Neural progenitor cell (in vitro differentiated cells): ENCODE data around the gene GCK. TPM values are rescaled to one million over a fixed set of nuclear protein-coding genes. Genes with fewer than 3 reads are reported as not detected.
A peak's percentile ranks its signal among the peaks of the same experiment; 100 is the strongest.

ENCODE experiments used
- DNase-seq: peaks from one replicate; pipeline ENCODE4 v3.0.0-alpha.2; 2016; ENCODE audit warnings: low spot score
- H2AFZ ChIP-seq: fragments of 200-600 bp; sonication (generic); replicated peaks from 2 replicates; pipeline ENCODE4 v1.6.1; 2016; ENCODE audit warnings: antibody characterized with exemption
- H3F3A ChIP-seq: fragments of 200-600 bp; sonication (generic); 2 replicates; pipeline ENCODE4 v1.6.1; 2016; ENCODE audit warnings: antibody characterized with exemption, low read depth
- H3K27ac ChIP-seq: fragments of 200-600 bp; sonication (generic); 2 replicates; pipeline ENCODE4 v1.5.1; 2016; ENCODE audit warnings: mild to moderate bottlenecking
- H3K27me3 ChIP-seq: fragments of 200-600 bp; sonication (generic); 2 replicates; pipeline ENCODE4 v1.6.1; 2016; ENCODE audit warnings: mild to moderate bottlenecking, moderate library complexity
- H3K36me3 ChIP-seq: fragments of 200-600 bp; sonication (generic); 2 replicates; pipeline ENCODE4 v1.5.1; 2016
- H3K4me1 ChIP-seq: fragments of 200-600 bp; sonication (generic); 2 replicates; pipeline ENCODE4 v1.6.1; 2016; ENCODE audit warnings: mixed run types
- H3K4me2 ChIP-seq: fragments of 200-600 bp; sonication (generic); 2 replicates; pipeline ENCODE4 v1.6.1; 2016
- H3K4me3 ChIP-seq: fragments of 200-600 bp; sonication (generic); 2 replicates; pipeline ENCODE4 v1.5.1; 2016
- H3K79me2 ChIP-seq: fragments of 200-600 bp; sonication (generic); 2 replicates; pipeline ENCODE4 v1.6.1; 2016; ENCODE audit warnings: low read depth
- H3K9ac ChIP-seq: fragments of 200-600 bp; sonication (generic); 2 replicates; pipeline ENCODE4 v1.6.1; 2016
- H3K9me3 ChIP-seq: fragments of 200-600 bp; sonication (generic); 2 replicates; pipeline ENCODE4 v1.5.1; 2016; ENCODE audit warnings: low read depth
- H4K20me1 ChIP-seq: fragments of 200-600 bp; sonication (generic); 2 replicates; pipeline ENCODE4 v1.6.1; 2016; ENCODE audit warnings: low read depth
- H3K27ac Mint-ChIP-seq: 3 replicates; pipeline ENCODE4 v1.8.0; 2021; ENCODE audit warnings: mixed read lengths
- H3K27me3 Mint-ChIP-seq: 2 replicates; pipeline ENCODE4 v1.8.0; 2022; ENCODE audit warnings: low read depth, mild to moderate bottlenecking, inconsistent platforms, moderate library complexity, mixed read lengths; ENCODE audit not compliant: insufficient read depth
- H3K36me3 Mint-ChIP-seq: 3 replicates; pipeline ENCODE4 v1.8.0; 2021; ENCODE audit warnings: mixed read lengths
- H3K4me1 Mint-ChIP-seq: 3 replicates; pipeline ENCODE4 v1.8.0; 2021; ENCODE audit warnings: mixed read lengths
- H3K4me3 Mint-ChIP-seq: 3 replicates; pipeline ENCODE4 v1.8.0; 2021; ENCODE audit warnings: mild to moderate bottlenecking, moderate library complexity, mixed read lengths
- H3K9me3 Mint-ChIP-seq: 3 replicates; pipeline ENCODE4 v1.8.0; 2020; ENCODE audit warnings: mixed read lengths
- EZH2 ChIP-seq: fragments of 200-600 bp; sonication (generic); IDR thresholded peaks from 2 replicates; pipeline ENCODE4 v1.6.1; 2017; ENCODE audit warnings: antibody characterized with exemption, mild to moderate bottlenecking, moderate library complexity
- EZH2phosphoT487 ChIP-seq: fragments of 200-600 bp; sonication (generic); IDR thresholded peaks from 2 replicates; pipeline ENCODE4 v1.6.1; 2017; ENCODE audit warnings: antibody characterized with exemption
- total RNA-seq: library from RNA; depleted of rRNA; stranded (reverse); fragments of >200 nt; gene quantifications from 2 replicates; pipeline ENCODE4 v1.2.3, GENCODE V29; 2015; ENCODE audit warnings: low replicate concordance
- TF ChIP-seq, protein P1 (sequence below): fragments of 200-600 bp; sonication (generic); IDR thresholded peaks from 2 replicates; pipeline ENCODE4 v1.5.1; 2017; ENCODE audit warnings: antibody characterized with exemption, mild to moderate bottlenecking

The GCK gene
- total RNA-seq, 1 donor from 2014 or later = not detected

DNA sequence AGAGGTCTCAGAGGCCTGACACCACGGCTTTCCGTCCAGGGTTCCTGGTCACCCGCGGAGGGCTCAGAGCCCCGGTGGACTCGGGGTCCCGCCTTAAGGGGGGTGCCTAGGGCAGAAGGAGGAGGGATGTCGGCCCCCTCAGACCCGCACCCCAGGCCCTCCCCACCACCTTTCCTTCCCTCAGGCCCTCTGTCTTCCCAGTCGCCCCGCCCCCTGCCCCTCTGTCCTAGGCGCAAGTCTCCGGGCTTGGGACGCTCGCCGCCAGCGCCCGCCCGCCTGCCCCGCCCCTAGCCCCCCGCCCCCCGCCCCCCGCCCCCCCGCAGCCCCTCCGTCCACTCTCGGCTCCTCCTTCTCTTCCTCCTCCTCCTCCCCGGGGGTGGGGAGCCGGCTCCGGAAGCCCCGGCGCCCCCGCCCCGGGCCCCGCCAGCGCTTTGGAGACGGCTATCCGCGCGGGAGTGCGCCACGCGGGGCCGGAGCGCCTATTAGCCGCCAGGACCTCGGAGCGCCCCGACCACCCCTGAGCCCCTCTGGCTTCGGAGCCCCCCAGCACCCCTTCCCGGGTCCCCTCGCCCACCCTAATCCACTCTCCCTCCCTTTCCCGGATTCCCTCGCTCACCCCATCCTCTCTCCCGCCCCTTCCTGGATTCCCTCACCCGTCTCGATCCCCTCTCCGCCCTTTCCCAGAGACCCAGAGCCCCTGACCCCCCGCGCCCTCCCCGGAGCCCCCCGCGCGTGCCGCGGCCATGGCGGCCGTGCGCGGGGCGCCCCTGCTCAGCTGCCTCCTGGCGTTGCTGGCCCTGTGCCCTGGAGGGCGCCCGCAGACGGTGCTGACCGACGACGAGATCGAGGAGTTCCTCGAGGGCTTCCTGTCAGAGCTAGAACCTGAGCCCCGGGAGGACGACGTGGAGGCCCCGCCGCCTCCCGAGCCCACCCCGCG is 85.0 kb downstream of the GCK start, which contains the start of gene AEBP1:
TSS of gene AEBP1 (plus strand) at position 423 of the 937 bp plus-strand sequence. CDS start at position 744, 321 bp downstream.
- H3K36me3 ChIP-seq = no peaks in the 10 kb centered on the region
- H3K27ac ChIP-seq = no peak within 1 kb of the TSS
- H3K4me1 Mint-ChIP-seq = peaks cover 32% of the 10 kb centered on the region
- H3K79me2 ChIP-seq = no peaks in the 10 kb centered on the region
- H3K4me1 ChIP-seq = no peaks in the 10 kb centered on the region
- peaks cover 10% of the 10 kb centered on the region for H3K27me3 Mint-ChIP-seq
- peak; percentile 71 for DNase-seq
- H3K36me3 Mint-ChIP-seq = peaks cover 3% of the 10 kb centered on the region
- peaks cover 5% of the 10 kb centered on the region for H3F3A ChIP-seq
- H3K4me2 ChIP-seq = peak within 1 kb of the TSS; percentile 80
- TF ChIP-seq EZH2 = peak; percentile 42
- TF ChIP-seq, protein P1, sequence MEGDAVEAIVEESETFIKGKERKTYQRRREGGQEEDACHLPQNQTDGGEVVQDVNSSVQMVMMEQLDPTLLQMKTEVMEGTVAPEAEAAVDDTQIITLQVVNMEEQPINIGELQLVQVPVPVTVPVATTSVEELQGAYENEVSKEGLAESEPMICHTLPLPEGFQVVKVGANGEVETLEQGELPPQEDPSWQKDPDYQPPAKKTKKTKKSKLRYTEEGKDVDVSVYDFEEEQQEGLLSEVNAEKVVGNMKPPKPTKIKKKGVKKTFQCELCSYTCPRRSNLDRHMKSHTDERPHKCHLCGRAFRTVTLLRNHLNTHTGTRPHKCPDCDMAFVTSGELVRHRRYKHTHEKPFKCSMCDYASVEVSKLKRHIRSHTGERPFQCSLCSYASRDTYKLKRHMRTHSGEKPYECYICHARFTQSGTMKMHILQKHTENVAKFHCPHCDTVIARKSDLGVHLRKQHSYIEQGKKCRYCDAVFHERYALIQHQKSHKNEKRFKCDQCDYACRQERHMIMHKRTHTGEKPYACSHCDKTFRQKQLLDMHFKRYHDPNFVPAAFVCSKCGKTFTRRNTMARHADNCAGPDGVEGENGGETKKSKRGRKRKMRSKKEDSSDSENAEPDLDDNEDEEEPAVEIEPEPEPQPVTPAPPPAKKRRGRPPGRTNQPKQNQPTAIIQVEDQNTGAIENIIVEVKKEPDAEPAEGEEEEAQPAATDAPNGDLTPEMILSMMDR = peak; percentile 25
- no peak for TF ChIP-seq EZH2phosphoT487
- H2AFZ ChIP-seq = peak within 1 kb of the TSS; percentile 11
- H3K4me3 Mint-ChIP-seq = peak within 1 kb of the TSS; percentile 86
- peak within 1 kb of the TSS; percentile 54 for H3K4me3 ChIP-seq
- H3K9ac ChIP-seq = peak within 1 kb of the TSS; percentile 17
- no peak within 1 kb of the TSS for H3K27ac Mint-ChIP-seq
- no peaks in the 10 kb centered on the region for H3K9me3 ChIP-seq
- H3K27me3 ChIP-seq = peaks cover 44% of the 10 kb centered on the region
- H4K20me1 ChIP-seq = peaks cover 4% of the 10 kb centered on the region
- no peaks in the 10 kb centered on the region for H3K9me3 Mint-ChIP-seq

DNA sequence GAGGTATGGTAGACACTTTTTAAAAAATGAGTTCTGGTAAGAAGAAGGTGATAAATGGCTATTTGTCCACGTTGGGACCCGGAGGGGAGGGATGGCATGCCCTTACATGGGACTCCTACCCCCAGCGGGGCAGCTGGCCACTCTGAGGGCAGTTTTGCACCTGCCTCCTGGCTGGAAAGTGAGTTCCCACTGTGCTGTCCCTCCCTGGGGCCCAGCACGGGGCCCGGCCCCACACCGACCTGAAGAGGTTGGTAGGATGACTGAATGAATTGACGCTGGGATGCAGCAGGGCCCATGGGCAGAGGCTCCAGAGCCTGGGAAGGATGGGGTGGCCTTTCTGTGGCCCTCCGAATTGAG is 85.7 kb downstream of the GCK start:
- Mint-ChIP-seq H3K27me3 (peaks cover 10% of the 10 kb centered on the region), H3K9me3 (no peaks in the 10 kb centered on the region), H3K4me1 (peaks cover 32% of the 10 kb centered on the region), H3K36me3 (peaks cover 3% of the 10 kb centered on the region), H3K4me3 (peak overlapping the region; percentile 77), H3K27ac (no peak overlapping the region)
- Histone ChIP-seq H4K20me1 (peaks cover 4% of the 10 kb centered on the region), H3K4me1 (no peaks in the 10 kb centered on the region), H3K79me2 (no peaks in the 10 kb centered on the region), H3K27ac (no peak overlapping the region), H3K27me3 (peaks cover 44% of the 10 kb centered on the region), H3K9me3 (no peaks in the 10 kb centered on the region), H3K4me3 (peak overlapping the region; percentile 54), H3F3A (peaks cover 5% of the 10 kb centered on the region), H3K4me2 (peak overlapping the region; percentile 80), H3K36me3 (no peaks in the 10 kb centered on the region), H3K9ac (no peak overlapping the region), H2AFZ (peak overlapping the region; percentile 11)
- DNase-seq = no peak
- no peak for TF ChIP-seq EZH2phosphoT487
- TF ChIP-seq, protein P1 = no peak
- no peak for TF ChIP-seq EZH2

DNA sequence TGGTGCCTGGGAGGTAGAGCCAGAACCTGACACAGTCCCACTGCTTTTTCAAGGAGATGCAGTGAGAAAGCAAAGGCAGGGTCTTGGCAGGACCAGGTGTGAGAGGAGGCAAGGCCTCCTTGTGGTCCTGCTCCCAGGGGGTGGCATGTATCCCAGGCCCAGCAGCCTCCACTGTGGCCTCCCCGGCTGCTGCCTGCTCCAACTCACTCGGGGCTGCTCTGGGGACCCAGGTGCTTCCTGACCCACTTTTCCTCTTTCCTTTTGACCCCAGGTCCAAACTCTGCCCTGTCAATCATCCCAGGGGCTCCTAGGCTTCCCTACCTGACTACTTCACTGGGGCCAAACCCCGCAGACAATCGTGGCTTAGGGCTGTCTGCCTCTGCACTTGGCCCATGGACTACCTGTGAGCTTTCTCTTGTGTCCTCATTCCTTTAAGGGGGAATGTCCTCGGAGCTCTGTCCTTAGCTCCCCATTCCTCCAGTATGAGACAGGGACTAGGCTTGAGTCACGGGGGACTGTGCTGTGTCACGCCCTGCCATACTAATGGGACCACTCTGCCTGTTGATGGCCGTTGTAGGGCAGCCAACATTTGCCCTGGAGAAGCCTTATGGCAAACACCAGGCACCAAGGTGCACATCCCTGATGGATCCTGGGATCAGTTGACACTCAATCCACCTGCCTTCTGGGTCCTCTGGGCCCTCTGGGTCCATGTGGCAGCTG is 86.2 kb downstream of the GCK start:
- DNase-seq = no peak
- peak overlapping the region; percentile 77 for H3K4me3 Mint-ChIP-seq
- H3K9me3 ChIP-seq = no peaks in the 10 kb centered on the region
- peaks cover 5% of the 10 kb centered on the region for H3F3A ChIP-seq
- H3K27ac Mint-ChIP-seq = no peak overlapping the region
- H3K36me3 Mint-ChIP-seq = peaks cover 3% of the 10 kb centered on the region
- H3K36me3 ChIP-seq = no peaks in the 10 kb centered on the region
- no peak overlapping the region for H3K27ac ChIP-seq
- no peak overlapping the region for H3K4me2 ChIP-seq
- H3K4me1 Mint-ChIP-seq = peaks cover 32% of the 10 kb centered on the region
- peaks cover 10% of the 10 kb centered on the region for H3K27me3 Mint-ChIP-seq
- H3K27me3 ChIP-seq = peaks cover 44% of the 10 kb centered on the region
- H2AFZ ChIP-seq = no peak overlapping the region
- no peaks in the 10 kb centered on the region for H3K9me3 Mint-ChIP-seq
- no peak overlapping the region for H3K9ac ChIP-seq
- TF ChIP-seq EZH2phosphoT487 (no peak), EZH2 (no peak)
- TF ChIP-seq, protein P1 = no peak
- no peaks in the 10 kb centered on the region for H3K79me2 ChIP-seq
- H4K20me1 ChIP-seq = peaks cover 4% of the 10 kb centered on the region
- no peak overlapping the region for H3K4me3 ChIP-seq
- no peaks in the 10 kb centered on the region for H3K4me1 ChIP-seq
